ENCODE results near the gene CAMK1D. TPM values are rescaled to one million over a fixed set of nuclear protein-coding genes. Genes with fewer than 3 reads are reported as not detected.

The CAMK1D gene
- total RNA-seq, 6 experiments from 2014 or later: 5.3 to 10.8 (median 9.5) TPM

DNA sequence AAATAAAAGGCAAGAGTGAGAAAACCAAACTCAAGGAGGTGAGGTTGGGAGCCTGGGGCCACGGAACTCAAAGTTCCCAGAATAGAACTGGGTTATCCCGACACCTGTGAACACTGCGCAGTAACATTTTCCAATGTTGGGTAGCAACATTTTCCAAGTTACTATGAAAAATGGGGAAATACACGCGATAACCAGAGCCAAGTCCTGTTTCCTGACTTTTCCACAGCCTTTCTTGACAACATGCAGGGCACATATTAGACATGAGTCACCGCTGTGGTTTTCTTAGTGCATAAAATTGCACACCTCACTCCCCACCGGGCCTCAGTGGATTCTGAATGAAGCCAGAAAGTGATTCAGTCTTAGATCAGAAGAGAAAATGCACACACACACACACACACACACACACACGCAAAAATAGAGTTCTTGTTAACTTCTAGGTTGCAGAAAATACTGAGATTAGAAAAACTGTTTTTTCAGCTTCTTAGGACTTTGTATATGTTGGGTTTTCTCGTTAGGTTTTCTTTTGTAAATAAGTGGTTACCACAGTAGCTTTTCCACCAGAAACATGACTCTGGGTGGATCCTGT, 70.0 kb downstream of the CAMK1D start:
- TF ChIP-seq, protein P1, sequence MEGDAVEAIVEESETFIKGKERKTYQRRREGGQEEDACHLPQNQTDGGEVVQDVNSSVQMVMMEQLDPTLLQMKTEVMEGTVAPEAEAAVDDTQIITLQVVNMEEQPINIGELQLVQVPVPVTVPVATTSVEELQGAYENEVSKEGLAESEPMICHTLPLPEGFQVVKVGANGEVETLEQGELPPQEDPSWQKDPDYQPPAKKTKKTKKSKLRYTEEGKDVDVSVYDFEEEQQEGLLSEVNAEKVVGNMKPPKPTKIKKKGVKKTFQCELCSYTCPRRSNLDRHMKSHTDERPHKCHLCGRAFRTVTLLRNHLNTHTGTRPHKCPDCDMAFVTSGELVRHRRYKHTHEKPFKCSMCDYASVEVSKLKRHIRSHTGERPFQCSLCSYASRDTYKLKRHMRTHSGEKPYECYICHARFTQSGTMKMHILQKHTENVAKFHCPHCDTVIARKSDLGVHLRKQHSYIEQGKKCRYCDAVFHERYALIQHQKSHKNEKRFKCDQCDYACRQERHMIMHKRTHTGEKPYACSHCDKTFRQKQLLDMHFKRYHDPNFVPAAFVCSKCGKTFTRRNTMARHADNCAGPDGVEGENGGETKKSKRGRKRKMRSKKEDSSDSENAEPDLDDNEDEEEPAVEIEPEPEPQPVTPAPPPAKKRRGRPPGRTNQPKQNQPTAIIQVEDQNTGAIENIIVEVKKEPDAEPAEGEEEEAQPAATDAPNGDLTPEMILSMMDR (IDR thresholded peaks at IDR 0.05): no peak
- TF ChIP-seq POLR2A (IDR thresholded peaks at IDR 0.05): no peak
- no peaks in the 10 kb centered on the region for H3K27me3 ChIP-seq
- intact Hi-C loops (cut with DNase I): no loop called here
- H3K36me3 ChIP-seq: no peaks in the 10 kb centered on the region
- DNase-seq (peak in 1 of 3 donors; percentile 6), ATAC-seq (peak in 1 of 4 donors; percentile 18)
- H3K4me3 ChIP-seq: no peak overlapping the region
- H3K9me3 ChIP-seq: no peaks in the 10 kb centered on the region
- no peak overlapping the region for H3K27ac ChIP-seq
- WGBS (ENCODE audit: insufficient coverage, low coverage, low lambda C conversion rate, missing lambda C conversion rate): 43% methylated on average over 9 of the region's 9 CpGs
- H3K4me1 ChIP-seq: peaks cover 0 to 13% (median 0%) of the 10 kb centered on the region in 4 donors

DNA sequence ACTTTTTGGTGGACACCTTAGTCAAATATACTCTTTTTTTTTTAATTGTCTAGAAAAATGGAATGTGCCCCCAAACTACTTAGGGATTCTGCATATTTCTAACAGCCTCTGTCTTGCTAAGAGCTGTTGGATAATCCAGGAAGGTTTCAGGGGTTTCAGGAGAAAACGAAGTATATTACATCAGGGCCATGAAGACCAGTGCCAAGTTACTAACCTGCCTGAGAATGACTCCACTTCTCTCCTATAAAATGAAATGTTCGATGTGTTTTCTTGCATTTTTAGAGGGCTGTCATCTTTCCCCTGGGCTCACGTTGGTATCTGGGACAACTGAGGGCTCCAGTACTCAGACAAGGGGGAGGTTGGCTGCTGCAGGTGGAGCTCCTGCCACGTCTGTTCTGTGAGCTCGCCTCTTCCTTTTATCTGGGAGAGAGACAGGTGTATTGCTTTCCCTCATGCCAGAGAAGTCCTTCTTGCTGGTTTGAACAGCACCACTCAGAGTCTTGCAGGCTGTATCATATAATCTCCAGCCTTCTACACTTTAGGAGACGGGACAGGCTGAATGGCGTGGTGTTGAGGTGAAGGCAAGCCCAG, 71.3 kb downstream of the CAMK1D start:
- intact Hi-C loops (cut with DNase I): no loop called here
- DNase-seq (peak in 1 of 3 donors; percentile 39), ATAC-seq (peak; percentile 40 to 60 (median 44))
- WGBS (ENCODE audit: insufficient coverage, low coverage, low lambda C conversion rate, missing lambda C conversion rate): 56% methylated on average over 5 of the region's 7 CpGs
- Histone ChIP-seq H3K9me3 (no peaks in the 10 kb centered on the region), H3K27me3 (no peaks in the 10 kb centered on the region), H3K36me3 (no peaks in the 10 kb centered on the region), H3K4me1 (peaks cover 0 to 13% (median 0%) of the 10 kb centered on the region in 4 donors), H3K4me3 (no peak overlapping the region), H3K27ac (no peak overlapping the region)
- no peak for TF ChIP-seq POLR2A (IDR thresholded peaks at IDR 0.05)
- TF ChIP-seq, protein P1 (IDR thresholded peaks at IDR 0.05): no peak

DNA sequence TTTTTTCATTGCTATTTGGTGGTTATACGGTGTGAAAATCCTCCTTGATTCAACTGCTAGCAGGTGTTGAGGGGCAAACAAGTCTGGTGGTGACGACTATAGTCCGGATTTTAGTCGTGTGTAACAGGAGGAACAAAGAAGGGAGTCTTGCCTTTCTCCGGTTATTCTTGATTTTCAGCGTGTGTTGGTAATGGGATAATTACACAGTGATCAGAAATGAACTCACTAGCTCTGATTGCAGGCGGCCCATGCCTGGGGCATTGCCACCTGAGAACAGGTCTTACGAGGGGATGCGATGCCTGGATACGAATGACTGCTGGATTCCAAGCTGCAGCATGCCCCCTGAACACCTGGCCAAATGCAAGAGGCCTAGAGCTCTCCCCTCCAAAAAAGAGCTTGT, 72.8 kb downstream of the CAMK1D start:
- no peak for ATAC-seq
- DNase-seq: no peak
- TF ChIP-seq, protein P1 (IDR thresholded peaks at IDR 0.05): no peak
- TF ChIP-seq POLR2A (IDR thresholded peaks at IDR 0.05): no peak
- H3K9me3 ChIP-seq: no peaks in the 10 kb centered on the region
- no peak overlapping the region for H3K4me3 ChIP-seq
- intact Hi-C loops (cut with DNase I): no loop called here
- no peaks in the 10 kb centered on the region for H3K36me3 ChIP-seq
- H3K27me3 ChIP-seq: no peaks in the 10 kb centered on the region
- H3K27ac ChIP-seq: no peak overlapping the region
- WGBS (ENCODE audit: insufficient coverage, low coverage, low lambda C conversion rate, missing lambda C conversion rate): 95% methylated on average over 6 of the region's 10 CpGs
- peaks cover 0 to 13% (median 0%) of the 10 kb centered on the region in 4 donors for H3K4me1 ChIP-seq

DNA sequence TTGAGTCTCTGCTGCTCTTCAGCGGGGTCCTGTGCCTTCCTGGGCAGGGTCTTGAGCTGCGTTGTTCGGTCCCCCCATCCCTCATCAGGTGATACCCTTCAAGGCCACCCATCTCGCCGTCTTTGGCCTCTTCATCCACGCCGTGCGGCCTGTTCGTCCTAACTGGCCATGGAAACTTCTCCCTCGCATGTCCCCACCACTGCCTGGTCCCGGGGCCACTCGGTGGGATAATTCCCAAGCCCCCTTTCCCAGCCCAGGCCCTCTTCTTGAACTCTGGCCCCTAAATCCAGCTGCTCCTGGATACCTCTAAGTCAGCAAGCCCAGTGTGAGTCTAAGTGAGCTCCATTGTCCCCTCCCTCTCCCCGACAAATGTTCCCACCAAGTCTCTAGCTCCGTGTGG, 74.5 kb downstream of the CAMK1D start:
- H3K4me3 ChIP-seq: no peak overlapping the region
- H3K36me3 ChIP-seq: no peaks in the 10 kb centered on the region
- H3K27ac ChIP-seq: no peak overlapping the region
- ATAC-seq (no peak), DNase-seq (no peak)
- WGBS (ENCODE audit: insufficient coverage, low coverage, low lambda C conversion rate, missing lambda C conversion rate): 96% methylated on average over 8 of the region's 14 CpGs
- H3K4me1 ChIP-seq: peaks cover 0 to 13% (median 0%) of the 10 kb centered on the region in 4 donors
- H3K9me3 ChIP-seq: no peaks in the 10 kb centered on the region
- TF ChIP-seq, protein P1 (IDR thresholded peaks at IDR 0.05): no peak
- no peak for TF ChIP-seq POLR2A (IDR thresholded peaks at IDR 0.05)
- no peaks in the 10 kb centered on the region for H3K27me3 ChIP-seq
- intact Hi-C loops (cut with DNase I): no loop called here

Data from right lobe of liver (tissue), 6 donors.